HG03565 (cell line): ENCODE results near the gene DENND10.
"Not testable (repeated sequence)": the region's sequence is repeated elsewhere in the genome, so short reads cannot be mapped to it uniquely, and the experiment has no call there.

Experiments
- ATAC-seq: cut with Tn5 transposase; IDR thresholded peaks from one replicate; pipeline ENCODE4 v1.9.1; 2021; ENCODE audit warnings: mild to moderate bottlenecking, moderate library complexity; ENCODE audit not compliant: unreplicated experiment

The DENND10 gene

DNA sequence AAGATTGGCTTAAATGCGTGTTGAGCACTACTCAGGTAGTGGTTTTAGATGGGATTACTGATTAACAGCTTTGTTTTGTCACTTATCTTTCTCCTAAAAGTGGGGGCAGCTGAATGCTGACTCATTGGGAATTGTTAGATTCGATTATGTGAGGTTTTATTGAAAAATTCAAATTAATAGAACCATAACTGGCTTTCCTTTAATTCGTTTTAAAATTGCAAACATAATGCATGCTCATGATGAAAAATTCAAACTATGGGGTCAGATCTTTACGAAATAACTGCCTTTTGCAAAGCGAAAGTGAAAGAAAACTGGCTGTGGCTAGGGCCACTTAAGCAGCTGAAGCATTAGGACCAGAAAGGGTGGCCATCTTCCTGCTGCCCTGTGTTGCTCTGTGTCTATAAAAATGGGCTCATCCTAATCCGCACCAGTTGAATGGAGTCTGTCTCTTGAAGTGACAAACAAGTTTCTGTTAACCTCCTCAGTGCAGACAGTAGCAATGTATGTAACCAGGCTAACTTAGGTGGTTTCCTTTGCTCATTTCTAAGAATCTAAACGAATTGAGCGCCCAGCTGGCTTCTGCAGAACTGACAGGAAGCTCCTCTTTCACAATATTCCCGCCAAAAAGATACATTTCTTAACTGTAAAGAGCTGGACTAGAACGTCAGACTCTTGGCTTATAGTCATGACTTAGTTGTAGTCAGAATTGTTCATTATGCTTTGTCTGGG lies 27.8 kb downstream of the DENND10 start:
- peak; percentile 45 for ATAC-seq

DNA sequence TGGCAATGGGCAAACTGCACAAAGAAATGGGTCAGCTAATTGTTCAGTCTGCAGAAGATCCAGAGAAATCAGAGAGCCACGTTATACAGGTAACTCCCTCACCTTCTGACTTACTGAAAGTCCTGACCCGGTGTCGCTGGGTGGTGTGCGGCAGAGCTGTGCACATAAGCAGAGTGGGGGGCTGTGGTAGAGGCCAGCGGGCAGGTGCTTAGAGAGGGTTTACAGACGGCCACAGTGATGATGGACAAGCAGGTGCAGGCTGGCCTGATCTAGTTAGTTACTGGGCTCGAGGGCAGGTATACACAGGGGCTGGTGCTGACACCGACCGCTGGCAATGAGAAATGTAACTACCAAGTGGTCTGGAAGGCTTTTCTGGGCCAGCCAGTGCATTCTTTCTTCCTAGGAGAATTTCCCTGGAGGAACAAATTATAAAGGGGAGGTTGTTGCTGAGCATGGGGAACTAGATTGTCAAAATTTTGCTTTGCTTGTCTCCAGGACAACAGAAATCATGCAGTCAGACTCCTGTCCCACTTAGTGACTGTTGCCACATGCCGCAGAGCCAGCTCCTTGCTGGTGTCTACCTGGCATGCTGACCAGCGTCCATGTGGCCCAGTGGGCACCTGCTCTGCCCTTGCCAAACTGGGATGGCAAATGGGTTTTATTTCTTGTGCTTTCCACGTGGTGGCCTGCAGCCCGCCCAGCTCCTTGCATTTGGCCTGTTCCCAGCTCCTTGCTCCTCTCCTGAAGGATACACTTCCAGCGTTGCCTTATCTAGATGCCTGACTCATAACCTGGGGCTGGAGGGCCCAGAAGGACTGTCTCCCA lies 28.8 kb downstream of the DENND10 start:
- ATAC-seq: no peak

DNA sequence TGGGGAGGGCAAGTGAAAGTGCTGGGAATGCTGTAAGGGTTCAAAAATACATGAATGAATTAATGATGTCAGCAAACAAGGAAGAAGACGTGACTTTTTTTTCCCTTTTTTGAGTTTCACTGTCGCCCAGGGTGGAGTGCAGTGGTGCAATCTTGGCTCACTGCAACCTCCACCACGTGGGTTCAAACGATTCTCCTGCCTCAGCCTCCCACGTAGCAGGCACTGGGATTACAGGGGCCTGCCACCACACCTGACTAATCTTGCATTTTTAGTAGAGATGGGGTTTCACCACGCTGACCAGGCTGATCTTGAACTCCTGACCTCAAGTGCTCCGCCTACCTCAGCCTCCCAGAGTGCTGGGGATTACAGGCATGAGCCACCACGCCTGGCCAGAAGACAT lies 30.0 kb downstream of the DENND10 start:
- no peak for ATAC-seq

DNA sequence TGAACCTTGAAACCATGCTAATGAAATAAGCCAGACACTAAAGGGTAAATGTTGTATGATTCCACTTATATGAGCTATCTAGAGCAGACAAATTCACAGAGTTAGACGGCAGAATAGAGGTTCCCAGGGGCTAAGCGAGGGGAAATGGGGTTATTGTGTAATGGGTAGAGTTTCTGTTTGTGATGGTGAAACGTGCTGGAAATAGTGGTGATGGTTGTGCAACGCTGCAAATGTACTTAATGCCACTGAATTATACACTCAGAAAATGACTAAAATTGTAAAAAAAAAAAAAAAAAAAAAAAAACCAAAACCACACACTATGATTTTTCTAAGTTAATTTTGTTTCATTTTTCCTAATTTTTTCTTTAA lies 31.6 kb downstream of the DENND10 start:
- no peak for ATAC-seq

DNA sequence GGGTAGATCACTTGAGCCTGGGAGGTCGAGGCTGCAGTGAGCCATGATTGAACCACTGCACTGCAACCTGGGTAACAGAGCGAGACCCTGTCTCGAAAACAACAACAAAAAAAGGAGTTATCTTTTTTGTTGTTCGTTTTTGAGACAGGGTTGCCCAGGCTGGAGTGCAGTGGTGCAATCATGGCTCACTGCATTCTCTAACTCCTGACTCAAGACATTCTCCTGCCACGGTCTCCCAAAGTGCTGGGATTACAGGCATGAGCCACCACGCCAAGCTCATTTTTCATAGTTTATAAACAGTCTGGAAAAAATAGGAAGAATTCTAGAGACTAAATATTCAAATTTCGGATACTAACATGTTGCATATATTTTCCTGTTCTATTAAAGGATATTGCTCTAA lies 32.2 kb downstream of the DENND10 start:
- ATAC-seq: no peak

DNA sequence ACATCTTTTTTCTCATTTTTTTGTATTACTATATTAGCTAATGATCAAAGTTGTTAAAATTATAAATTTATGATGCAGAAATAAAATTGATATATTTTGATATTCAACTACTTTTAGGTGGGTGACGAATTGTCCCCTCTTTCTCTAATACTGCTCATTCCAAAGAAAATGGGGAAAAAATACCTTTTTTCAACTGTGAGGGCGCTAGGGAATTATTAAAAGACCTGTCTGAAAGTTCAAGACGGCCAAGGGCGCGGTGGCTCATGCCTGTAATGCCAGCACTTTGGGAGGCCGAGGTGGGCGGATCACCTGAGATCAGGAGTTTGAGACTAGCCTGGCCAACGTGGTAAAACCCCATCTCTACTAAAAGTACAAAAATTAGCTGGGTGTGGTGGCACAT lies 34.0 kb downstream of the DENND10 start:
- ATAC-seq: not testable (repeated sequence)

DNA sequence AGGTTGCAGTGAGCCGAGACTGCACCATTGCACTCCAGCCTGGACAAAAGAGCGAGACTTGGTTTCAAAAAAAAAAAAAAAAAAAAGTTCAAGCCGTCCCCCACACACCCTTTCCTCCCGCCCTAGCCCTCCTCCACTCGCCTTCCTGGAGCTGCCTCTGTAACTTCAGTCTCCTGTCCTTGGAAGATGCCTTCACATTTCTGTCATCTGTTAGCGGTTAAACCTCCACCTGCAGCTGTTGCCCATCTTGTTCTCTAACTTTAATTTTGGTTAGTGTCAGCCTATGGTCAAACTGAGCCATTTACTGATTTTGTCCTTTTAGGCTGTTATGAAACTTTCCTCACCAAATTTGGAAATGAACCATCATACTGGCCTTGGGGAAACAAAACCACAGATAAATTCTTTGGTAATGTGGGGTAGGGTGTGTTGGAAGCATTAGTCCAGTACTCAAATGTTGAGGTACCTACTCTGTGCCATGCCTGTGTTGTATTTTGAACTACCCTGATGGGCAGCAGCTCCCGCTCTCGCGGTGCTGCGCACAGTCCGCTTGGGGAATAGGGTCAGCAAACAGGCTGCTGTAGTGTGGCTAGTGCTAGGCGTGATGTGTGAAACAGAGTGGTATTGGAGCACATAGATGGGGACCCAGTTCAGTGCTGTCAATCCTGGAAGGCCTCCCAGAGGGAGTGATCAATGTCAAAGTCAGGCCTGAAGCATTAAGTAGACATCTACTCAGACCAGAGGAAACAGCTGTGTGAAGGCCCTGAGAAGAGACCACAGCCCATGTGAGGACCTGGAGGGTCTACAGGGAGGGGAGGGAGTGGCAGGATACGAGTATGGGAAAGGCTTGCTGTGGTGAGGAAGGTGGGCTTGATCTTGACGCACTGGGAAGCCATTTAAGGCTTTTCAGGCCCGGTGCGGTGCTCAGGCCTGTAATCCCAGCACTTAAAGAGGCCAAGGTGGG lies 34.7 kb downstream of the DENND10 start:
- ATAC-seq: no peak

DNA sequence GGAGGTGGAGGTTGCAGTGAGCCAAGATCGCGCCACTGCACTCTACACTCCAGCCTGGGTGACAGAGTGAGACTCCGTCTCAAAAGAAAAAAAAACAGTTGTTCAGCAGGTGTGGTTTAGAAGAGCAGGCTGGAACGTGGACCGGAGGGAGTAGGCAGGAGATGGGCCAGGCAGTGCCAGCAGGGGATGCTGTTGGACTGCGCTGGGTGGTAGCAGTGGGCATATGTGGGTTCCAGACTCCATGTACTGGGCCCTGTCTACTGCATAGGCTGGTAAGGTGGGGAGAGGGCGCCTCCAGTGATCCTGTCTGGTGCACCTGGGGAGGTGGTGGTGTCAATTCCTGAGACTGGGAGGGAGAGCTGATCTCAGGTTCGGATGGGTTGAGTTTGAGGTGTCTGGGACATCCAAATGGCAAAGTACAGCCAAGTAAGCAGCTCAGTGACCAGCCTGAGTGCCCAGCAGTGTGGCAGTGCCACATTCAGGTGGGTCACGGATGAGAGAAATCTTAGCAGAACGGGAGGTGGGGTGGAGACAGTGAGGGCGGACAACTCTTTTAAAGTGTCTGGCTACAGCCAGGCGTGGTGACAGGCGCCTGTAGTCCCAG lies 35.7 kb downstream of the DENND10 start:
- no peak for ATAC-seq

DNA sequence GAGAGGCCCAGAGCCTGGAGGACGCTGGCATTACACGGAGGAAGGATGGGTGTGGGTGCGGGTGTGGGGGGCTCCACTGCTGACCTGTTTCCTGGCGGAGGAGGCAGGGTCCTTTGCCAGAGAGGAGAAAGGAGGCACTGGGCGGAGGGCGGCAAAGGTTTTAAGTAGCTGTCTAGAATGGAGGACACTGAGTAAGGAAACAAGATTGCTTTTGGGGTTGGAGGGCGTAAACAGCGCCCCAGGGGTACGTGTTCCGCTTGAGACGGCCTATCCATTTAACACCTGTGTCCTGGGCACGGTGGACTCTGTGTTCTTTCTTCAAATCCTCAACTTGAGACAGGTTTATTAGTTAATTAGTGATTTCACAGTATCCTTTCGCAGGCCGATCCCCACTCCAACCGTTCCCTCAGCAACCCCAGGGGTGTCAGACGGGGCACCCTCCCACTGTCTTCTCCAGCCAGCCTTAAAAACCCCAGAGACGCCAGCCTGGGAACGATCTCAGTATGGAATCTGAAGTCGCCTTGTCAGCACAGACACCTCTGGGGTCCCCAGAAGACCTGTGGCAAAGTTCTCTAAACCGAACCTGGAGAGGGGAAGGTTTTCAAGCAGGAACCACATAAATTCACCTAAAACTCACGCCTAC lies 36.8 kb downstream of the DENND10 start:
- ATAC-seq: no peak

DNA sequence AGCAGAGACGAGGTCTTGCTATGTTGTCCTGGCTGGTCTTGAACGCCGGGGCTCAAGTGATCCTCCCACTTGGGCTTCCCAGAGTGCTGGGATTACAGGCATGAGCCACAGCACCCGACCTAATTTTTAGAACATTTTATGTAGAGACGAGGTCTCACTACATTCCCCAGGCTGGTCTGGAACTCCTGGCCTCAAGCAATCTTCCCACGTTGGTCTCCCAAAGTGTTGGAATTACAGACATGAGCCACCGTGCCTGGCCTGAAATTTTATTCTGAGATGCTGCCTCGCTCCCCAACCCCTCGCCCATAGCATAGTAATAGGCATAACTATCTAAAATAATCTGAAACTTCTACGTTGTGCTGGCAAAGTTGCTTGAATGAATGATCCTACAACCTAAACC lies 39.7 kb downstream of the DENND10 start:
- ATAC-seq: no peak

DNA sequence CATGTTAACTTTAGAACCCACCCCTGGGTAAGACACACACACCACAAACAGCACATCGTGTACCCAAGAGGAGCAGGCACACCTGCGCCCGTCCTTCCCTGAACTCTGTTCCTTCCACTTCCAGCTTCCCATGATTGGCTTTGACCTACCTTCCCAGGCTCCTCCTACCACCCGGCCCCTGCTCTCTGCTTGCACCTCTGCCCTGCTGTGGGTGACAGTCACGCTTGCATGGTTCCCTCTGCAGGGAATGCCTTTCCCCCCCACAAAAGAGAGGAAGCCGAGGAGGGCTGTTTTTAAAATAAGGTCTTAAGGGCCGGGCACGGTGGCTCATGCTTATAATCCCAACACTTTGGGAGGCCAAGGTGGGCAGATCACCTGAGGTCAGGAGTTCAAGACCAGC lies 45.2 kb downstream of the DENND10 start:
- ATAC-seq: no peak

DNA sequence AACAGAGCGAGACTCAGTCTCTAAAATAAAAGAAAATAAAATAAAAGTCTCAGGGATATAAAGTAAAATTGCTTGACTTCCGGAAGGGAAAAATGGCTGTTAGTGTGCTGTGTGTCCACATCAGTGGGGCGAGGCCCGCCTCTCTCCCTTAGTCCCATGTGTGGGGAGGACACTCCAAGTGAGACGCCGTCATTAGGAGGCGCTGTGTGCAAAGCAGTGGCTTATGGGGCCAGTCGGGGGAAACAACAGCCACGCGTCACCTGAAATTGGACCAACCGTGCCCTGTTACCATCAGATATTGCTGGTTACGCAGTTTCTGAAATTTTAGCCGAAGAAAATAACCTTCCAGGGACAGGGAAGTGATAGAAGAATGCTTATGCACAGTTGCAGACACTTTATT lies 45.8 kb downstream of the DENND10 start:
- ATAC-seq: no peak

DNA sequence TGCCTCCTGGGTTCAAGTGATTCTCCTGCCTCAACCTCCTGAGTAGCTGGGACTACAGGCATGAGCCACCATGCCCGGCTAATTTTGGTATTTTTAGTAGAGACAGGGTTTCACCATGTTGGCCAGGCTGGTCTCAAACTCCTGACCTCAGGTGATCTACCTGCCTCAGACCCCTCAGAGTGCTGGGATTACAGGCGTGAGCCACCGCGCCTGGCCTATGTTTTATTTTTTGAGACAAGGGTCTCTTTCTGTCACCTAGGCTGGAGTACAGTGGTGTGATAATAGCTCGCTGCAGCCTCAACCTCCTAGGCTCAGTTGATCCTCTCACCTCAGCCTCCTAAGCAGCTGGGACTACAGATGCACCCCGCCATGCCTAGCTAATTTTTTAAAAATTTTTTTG lies 47.7 kb downstream of the DENND10 start:
- not testable (repeated sequence) for ATAC-seq

DNA sequence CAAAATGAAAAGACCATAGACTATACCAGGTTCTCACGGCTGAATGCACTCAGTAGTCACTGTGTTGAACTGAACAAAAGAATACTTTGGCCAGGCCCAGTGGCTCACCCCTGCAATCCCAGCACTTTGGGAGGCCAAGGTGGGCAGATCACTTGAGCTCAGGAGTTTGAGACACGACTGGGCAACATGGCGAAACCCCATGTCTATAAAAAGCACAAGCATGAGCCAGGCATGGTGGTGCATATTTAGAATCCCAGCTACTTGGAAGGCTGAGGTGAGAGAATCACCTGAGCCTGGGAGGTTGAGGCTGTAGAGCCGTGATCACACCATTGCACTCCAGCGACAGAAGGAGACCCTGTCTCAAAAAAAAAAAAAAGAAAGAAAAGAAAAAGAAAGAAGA lies 49.1 kb downstream of the DENND10 start:
- no peak for ATAC-seq

DNA sequence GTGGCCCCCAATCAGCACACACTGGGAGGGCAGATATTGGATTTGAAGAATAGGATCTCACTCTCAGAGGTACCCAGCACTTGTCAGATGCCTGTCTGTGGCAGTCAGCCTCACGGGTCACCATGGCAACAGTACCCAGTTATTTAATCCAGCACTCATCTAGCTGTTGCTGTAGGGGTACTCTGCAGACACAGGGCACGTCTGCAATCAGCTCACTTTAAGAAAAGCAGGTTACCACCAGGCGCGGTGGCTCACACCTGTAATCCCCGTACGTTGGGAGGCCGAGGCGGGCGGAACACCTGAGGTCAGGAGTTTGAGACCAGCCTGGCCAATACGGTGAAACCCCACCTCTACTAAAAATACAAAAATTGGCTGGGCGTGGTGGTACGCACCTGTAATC lies 49.7 kb downstream of the DENND10 start:
- ATAC-seq: no peak

DNA sequence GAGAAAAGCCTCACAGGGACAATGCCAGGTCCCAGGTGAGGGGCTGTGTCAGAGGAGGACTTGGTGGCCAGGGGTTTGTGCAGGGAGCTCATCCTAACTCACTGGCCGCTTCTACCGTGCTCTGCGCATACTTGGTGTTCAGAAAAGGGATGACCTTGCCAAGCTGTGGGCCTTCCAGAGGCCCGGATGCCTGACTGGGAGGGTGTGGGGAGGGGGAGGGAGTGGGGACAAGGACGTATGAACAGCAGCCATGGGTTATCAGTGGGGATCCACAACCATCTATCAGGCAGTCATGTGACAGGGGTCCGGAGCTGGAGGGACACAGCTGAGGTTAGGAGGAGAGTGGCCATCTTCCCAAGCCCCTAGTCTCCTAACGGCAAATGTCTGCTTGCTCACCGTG lies 55.4 kb downstream of the DENND10 start:
- ATAC-seq: no peak

DNA sequence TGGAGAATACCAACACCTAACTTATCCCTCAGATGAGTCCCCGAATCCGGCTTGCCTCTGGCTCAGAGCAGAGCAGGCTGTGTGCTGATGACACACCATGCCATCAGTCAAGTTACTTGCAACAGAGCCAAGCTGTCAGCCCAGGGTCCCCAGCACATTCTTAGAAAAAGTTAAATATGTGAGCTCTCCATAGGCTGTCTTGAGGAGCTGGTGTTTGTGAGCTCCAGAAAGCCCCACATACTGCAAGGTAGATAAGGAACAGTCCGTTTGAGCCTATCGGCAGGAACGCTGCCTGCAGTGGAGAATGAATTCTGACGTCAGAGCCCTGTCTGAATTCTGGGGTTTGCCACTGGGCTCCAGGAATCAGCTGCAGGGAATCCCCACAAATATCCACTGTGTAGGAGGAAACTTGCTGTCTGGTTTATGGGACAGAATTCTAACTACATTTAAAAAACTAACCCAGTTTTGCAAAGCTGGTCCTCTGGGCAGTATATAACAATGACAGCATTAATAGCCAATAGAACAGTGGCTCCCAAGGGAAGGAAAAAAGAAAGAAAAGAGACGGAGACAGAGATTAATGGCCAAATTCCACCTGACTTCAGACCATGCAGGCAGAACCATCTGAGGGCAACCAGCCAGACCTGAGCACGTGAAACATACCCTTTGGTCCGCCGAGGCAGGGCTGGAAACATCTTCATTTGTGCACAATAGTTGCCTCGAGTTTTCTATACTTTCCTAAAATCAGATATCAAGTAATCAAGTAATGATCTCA lies 58.0 kb downstream of the DENND10 start:
- no peak for ATAC-seq

DNA sequence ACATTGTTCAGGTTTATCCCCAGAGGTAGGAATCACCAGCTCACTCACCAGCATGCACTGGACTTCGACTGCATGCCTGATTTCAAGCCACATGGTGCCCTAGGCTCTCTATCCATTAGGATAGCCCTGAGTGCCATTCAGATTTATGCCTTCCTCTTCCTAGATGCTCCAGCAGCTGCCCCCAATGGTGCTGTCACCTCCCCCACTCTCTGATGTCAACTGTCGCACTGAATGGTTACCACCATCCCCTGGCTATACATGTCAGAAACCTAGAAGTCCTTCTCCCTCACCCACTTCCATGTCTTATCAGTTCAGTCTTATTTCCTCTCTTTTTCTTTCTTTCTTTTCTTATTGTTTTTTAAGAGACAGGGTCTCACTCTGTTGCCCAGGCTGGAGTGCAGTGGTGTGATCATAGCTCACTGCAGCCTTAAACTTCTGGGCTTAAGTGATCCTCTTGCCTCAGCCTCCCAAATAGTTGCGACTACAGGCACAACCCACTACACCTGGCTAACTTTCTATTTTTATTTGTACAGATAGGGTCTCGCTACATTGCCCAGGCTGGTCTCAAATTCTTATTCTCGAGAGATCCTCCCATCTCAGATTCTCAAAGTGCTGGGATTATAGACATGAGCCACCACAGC lies 58.7 kb downstream of the DENND10 start:
- no peak for ATAC-seq
